ENCODE results near the gene CEMIP. TPM values are rescaled to one million over a fixed set of nuclear protein-coding genes. Genes with fewer than 3 reads are reported as not detected.

The CEMIP gene
- total RNA-seq, 4 donors from 2014 or later = 0.27 to 0.32 TPM; not detected in 2

- in situ Hi-C loops (cut with MboI; ENCODE audit: low pct_ligation_motif_present in 1 of 4, low pct_unique_long_range_greater_than_20kb in 1 of 4, low sequenced_read_pairs in 3 of 4) = loop anchor here (10.0 to 25.0 kb wide), 3 partner anchors 210 to 320 kb away; no protein-coding TSS in a partner anchor
- 14 to 44% methylated on average over 1 of the region's 1 CpG for WGBS, 2 donors (ENCODE audit: low coverage in 1 of 2)
Measured at GRCh38 chr15:80774486-80774885, 4.7 kb upstream of the CEMIP start.

GRCh38 chr15:80775338-80775737 is 3.8 kb upstream of the CEMIP start:
- Histone ChIP-seq H3K36me3 (no peaks in the 10 kb centered on the region), H3K4me3 (no peak overlapping the region), H3K27me3 (peaks cover 25% of the 10 kb centered on the region), H3K4me1 (peaks cover 2 to 43% (median 33%) of the 10 kb centered on the region in 4 donors), H3K9me3 (no peaks in the 10 kb centered on the region), H3K27ac (no peak overlapping the region)
- 92 to 100% methylated on average over 2 to 3 of the region's 3 CpGs for WGBS, 2 donors (ENCODE audit: low coverage in 1 of 2)
- no peak for DNase-seq
- in situ Hi-C loops (cut with MboI; ENCODE audit: low pct_ligation_motif_present in 1 of 4, low pct_unique_long_range_greater_than_20kb in 1 of 4, low sequenced_read_pairs in 3 of 4) (loop anchor here (5.0 to 25.0 kb wide), 5 partner anchors 187 to 321 kb away; no protein-coding TSS in a partner anchor), intact Hi-C loops (cut with DNase I; ENCODE audit: low total_unique reads) (loop anchor here (5.0 kb wide), 3 partner anchors 68 to 323 kb away; no protein-coding TSS in a partner anchor)
- no peak for TF ChIP-seq CTCF (IDR thresholded peaks at IDR 0.05)

More at GRCh38 chr15:80774486-80774885, 4.7 kb upstream of the CEMIP start:
- TF ChIP-seq CTCF (IDR thresholded peaks at IDR 0.05) (no peak), POLR2AphosphoS5 (IDR thresholded peaks at IDR 0.05) (no peak), EP300 (IDR thresholded peaks at IDR 0.05; ENCODE audit: low read depth) (no peak), POLR2A (IDR thresholded peaks at IDR 0.05) (no peak)
- H3K9me3 ChIP-seq = no peaks in the 10 kb centered on the region
- no peak for DNase-seq
- H3K27ac ChIP-seq = no peak overlapping the region
- no peak overlapping the region for H3K4me3 ChIP-seq
- no peaks in the 10 kb centered on the region for H3K36me3 ChIP-seq
- intact Hi-C loops (cut with DNase I; ENCODE audit: low total_unique reads) = no loop called here
- peaks cover 0 to 34% (median 24%) of the 10 kb centered on the region in 4 donors for H3K4me1 ChIP-seq
- H3K27me3 ChIP-seq = peaks cover 16% of the 10 kb centered on the region

GRCh38 chr15:80776420-80777045 is 2.6 kb upstream of the CEMIP start:
- Histone ChIP-seq H3K9me3 (no peaks in the 10 kb centered on the region), H3K36me3 (no peaks in the 10 kb centered on the region), H3K4me3 (no peak overlapping the region), H3K27me3 (peaks cover 37% of the 10 kb centered on the region), H3K4me1 (peaks cover 4 to 49% (median 38%) of the 10 kb centered on the region in 4 donors), H3K27ac (peak overlapping the region; percentile 23 to 65 (median 57))
- in situ Hi-C loops (cut with MboI; ENCODE audit: low pct_ligation_motif_present in 1 of 4, low pct_unique_long_range_greater_than_20kb in 1 of 4, low sequenced_read_pairs in 3 of 4) = loop anchor here (5.0 to 25.0 kb wide), 5 partner anchors 186 to 322 kb away; no protein-coding TSS in a partner anchor
- intact Hi-C loops (cut with DNase I; ENCODE audit: low total_unique reads) = loop anchor here (1.0 to 5.0 kb wide), 4 partner anchors 69 to 324 kb away; no protein-coding TSS in a partner anchor
- peak; percentile 80 for DNase-seq
- 18% methylated on average over 5 of the region's 5 CpGs; no CpG with 5 or more reads in 1 of the 2 donors for WGBS, 2 donors (ENCODE audit: low coverage in 1 of 2)
- TF ChIP-seq POLR2AphosphoS5 (IDR thresholded peaks at IDR 0.05) (no peak), POLR2A (IDR thresholded peaks at IDR 0.05) (no peak), CTCF (IDR thresholded peaks at IDR 0.05) (peak; percentile 82 to 91 (median 85)), EP300 (IDR thresholded peaks at IDR 0.05; ENCODE audit: low read depth) (no peak)

GRCh38 chr15:80777137-80777536 is 2.0 kb upstream of the CEMIP start:
- Histone ChIP-seq H3K4me1 (peaks cover 4 to 49% (median 38%) of the 10 kb centered on the region in 4 donors), H3K27ac (peak overlapping the region; percentile 23 to 65 (median 57)), H3K4me3 (no peak overlapping the region), H3K27me3 (peaks cover 38% of the 10 kb centered on the region), H3K36me3 (no peaks in the 10 kb centered on the region), H3K9me3 (no peaks in the 10 kb centered on the region)
- WGBS, 2 donors (ENCODE audit: low coverage in 1 of 2) = 11 to 38% methylated on average over 4 to 8 of the region's 8 CpGs
- peak; percentile 64 for DNase-seq
- in situ Hi-C loops (cut with MboI; ENCODE audit: low pct_ligation_motif_present in 1 of 4, low pct_unique_long_range_greater_than_20kb in 1 of 4, low sequenced_read_pairs in 3 of 4) = loop anchor here (5.0 to 25.0 kb wide), 5 partner anchors 185 to 322 kb away; no protein-coding TSS in a partner anchor
- TF ChIP-seq POLR2AphosphoS5 (IDR thresholded peaks at IDR 0.05) = peak in 1 of 3 donors; percentile 26
- TF ChIP-seq EP300 (IDR thresholded peaks at IDR 0.05; ENCODE audit: low read depth) = no peak
- intact Hi-C loops (cut with DNase I; ENCODE audit: low total_unique reads) = loop anchor here (1.0 to 5.0 kb wide), 4 partner anchors 70 to 325 kb away; no protein-coding TSS in a partner anchor

Data from transverse colon (tissue), 4 donors.